Adrenal gland (tissue), 5 donors: ENCODE measurements around the gene CAMK2N2.

Source experiments
- POLR2A ChIP-seq, 2 donors: fragments of 450-650 bp; IDR thresholded peaks; one replicate each; pipeline ENCODE4 v1.6.1; 2017; ENCODE audit warnings: antibody characterized with exemption in 2 of 2, mild to moderate bottlenecking in 2 of 2, moderate library complexity in 1 of 2
- TF ChIP-seq, protein P1 (sequence below), 6 experiments: fragments of 450-650 bp in 4 of 6; fragments of 200-600 bp in 2 of 6; sonication (generic) in 1 of 6; IDR thresholded peaks; 1 replicate in 5 of 6; 2 replicates in 1 of 6; pipeline versions ENCODE4 v1.5.1 to v1.8.0; 2016 to 2021; ENCODE audit warnings: antibody characterized with exemption in 6 of 6, mild to moderate bottlenecking in 2 of 6, moderate library complexity in 1 of 6
- donor health status: DM: no; HTN: no; CAD: no.

DNA sequence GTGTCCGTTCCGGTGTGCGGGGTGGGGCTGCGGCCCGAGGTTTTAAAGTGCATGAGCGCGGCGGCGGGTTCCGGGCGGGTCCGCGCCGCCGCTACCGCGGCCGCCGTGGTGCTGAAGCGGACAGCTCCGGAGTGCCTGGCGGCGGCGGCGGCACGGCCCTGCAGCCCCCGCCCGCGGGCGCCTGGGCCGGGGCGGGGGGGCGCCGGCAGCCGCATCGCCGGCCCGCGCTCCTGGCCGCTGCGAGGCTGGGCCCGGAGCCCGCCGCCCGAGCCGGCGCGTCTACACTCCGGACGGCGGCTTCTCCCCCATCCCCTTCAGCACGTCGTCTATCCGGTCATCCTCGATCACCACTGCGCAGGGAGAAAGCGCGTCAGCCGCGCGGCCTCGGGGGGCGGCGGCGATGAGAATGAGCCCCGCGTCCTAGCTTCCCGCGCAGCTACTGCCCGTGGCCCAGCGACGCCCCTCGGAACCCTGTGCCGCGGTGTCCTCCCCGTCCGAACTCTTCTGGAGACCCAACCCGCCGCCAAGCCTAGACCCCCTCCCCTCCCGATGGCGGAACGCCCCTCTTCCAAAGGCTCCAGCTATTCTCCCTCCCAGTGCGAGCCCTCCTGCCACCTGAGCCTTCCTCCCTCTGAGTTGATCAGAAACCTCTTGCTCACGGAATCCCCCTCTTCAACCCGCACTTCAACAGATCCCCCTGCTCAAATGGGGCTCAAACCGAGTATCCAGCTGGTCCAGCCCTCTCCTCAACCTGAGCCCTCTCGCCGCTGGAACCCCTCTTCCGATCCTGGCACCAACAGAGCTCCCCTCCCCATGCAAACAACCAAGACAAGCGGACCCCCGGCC lies 1.3 kb downstream of the CAMK2N2 start:
- TF ChIP-seq, protein P1, sequence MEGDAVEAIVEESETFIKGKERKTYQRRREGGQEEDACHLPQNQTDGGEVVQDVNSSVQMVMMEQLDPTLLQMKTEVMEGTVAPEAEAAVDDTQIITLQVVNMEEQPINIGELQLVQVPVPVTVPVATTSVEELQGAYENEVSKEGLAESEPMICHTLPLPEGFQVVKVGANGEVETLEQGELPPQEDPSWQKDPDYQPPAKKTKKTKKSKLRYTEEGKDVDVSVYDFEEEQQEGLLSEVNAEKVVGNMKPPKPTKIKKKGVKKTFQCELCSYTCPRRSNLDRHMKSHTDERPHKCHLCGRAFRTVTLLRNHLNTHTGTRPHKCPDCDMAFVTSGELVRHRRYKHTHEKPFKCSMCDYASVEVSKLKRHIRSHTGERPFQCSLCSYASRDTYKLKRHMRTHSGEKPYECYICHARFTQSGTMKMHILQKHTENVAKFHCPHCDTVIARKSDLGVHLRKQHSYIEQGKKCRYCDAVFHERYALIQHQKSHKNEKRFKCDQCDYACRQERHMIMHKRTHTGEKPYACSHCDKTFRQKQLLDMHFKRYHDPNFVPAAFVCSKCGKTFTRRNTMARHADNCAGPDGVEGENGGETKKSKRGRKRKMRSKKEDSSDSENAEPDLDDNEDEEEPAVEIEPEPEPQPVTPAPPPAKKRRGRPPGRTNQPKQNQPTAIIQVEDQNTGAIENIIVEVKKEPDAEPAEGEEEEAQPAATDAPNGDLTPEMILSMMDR (IDR thresholded peaks at IDR 0.05), result no peak
- no peak for TF ChIP-seq POLR2A (IDR thresholded peaks at IDR 0.05)
